IPS-NIHi11 (cell line): ENCODE results near the gene XPO4.
"Not testable (repeated sequence)": the region's sequence is repeated elsewhere in the genome, so short reads cannot be mapped to it uniquely, and the experiment has no call there.

Experiments
- DNase-seq: peaks from one replicate; pipeline ENCODE4 v3.0.0; 2012; ENCODE audit warnings: mixed read lengths, low spot score

XPO4 gene

DNA sequence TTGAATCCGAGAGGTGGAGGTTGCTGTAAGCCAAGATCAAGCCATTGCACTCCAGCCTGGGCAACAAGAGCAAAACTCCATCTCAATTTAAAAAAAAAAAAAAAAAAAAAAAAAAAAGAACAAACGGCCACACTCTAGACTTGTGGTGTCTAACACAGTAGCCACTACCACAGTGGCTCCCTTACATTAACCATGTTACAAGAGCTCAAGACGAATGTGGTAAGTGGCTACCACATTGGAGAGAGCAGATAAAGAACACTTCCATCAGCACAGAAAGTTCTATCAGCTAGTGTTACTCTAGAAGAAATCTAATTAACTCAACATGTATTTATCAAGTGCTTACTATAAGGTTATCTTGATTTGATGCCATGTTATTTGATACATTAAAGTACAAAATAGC is 11.5 kb downstream of the XPO4 start:
- no peak for DNase-seq

DNA sequence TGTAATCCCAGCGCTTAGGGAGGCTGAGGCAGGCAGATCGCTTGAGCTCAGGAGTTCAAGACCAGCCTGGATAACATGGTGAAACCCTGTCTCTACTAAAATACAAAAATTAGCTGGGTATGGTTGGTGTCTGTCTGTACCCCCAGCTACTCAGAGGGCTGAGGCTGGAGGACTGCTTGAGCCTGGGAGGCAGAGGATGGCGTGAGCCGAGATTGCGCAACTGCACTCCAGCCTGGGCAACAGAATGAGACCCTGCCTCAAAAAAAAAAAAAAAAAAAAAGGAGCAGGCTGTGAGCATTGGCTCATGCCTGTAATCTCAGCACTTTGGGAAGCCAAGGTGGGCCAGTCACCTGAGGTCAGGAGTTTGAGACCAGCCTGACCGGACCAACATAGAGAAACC is 12.0 kb downstream of the XPO4 start:
- not testable (repeated sequence) for DNase-seq

DNA sequence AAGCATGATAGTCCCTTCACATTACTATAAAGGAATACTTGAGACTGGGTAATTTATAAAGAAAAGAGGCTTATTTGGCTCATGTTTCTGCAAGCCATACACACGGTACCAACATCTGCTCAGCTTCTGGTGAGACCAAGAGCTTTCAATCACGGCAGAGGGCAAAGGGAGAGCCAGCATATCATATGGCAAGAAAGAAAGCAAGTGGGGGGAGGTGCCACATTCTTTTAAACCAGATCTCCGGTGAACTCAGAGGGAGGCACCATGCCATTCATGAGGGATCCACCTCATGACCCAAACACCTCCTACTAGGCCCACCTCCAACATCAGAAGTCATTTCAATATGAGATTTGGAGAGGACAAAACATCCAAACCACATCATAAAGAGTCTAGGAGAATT is 20.3 kb downstream of the XPO4 start:
- peak; percentile 11 for DNase-seq

DNA sequence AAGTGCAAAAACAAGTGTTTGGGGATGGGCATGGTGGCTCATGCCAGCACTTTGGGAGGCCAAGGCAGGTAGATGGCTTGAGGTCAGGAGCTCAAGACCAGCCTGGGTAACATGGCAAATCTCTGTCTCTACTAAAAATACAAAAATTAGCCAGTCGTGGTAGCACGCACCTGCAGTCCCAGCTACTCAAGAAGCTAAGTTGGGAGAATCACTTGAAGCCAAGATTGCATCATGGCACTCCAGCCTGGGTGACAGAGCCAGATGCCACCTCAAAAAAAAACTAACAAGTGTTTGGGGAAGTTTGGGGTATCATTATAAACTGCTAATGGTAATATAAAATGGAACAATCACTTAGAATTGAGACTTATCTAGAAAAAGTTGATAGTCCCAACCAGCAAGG is 24.6 kb downstream of the XPO4 start:
- no peak for DNase-seq

DNA sequence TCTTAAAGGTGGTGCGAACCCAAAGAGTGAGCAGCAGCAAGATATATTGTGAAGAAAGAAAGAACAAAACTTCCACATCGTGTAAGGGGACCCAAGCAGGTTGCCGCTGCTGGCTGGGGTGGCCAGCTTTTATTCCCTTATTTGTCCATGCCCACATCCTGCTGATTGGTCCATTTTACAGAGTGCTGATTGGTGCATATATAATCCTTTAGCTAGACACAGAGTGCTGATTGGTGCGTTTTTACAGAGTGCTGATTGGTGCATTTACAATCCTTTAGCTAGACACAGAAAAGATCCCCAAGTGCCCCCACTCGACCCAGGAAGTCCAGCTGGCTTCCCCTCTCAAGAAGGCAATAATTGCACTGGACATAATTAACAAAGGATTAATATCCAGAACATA is 25.7 kb downstream of the XPO4 start:
- not testable (repeated sequence) for DNase-seq

DNA sequence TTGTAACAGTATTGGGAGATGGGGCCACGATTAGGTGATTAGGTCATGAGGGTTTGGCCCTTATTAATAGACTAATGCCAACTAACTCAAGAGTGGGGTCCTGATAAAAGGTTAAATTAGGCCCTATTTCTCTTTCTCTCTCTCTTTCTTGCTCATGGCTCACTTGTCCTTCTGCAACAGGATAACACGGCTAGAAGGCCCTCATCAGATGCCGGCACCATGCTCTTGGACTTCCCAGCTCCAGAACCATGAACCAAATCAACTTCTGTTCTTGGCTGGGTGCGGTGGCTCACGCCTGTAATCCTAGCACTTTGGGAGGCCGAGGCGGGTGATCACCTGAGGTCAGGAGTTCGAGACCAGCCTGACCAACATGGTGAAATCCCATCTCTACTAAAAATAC is 28.1 kb downstream of the XPO4 start:
- DNase-seq, result not testable (repeated sequence)

DNA sequence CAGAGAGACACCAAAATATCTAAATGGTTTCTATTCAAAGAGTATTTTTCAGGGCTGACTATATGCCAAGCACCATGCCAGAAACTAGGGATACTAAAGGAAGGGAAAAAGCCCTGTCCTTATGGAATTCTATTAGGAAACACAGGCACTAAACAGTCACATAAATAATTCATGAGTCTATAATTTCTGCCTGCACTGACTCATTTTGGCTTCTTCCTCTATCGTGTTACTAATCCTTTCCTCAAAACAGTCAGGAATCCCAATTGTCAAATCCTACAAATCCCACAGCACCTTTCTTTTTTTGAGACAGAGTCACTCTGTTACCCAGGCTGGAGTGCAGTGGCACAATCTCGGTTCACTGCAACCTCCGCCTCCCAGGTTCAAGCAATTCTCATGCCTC is 29.2 kb downstream of the XPO4 start:
- DNase-seq, result peak; percentile 8

DNA sequence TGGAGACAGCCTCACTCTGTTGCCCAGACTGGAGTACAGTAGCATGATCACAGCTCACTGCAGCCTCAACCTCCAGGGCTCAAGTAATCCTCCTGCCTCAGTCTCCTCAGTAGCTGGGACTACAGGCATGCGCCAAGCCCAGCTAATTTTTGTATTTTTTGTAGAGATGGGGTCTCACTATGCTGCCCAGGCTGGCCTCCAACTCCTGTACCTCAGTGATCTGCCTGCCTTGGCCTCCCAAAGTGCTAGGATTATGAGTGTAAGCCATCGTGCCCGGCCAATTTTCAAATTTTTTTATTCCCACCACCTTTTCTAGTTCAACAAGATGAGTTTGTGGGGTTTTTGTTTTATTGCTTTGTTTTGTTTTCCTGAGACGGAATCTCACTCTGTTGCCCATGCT is 31.7 kb downstream of the XPO4 start:
- DNase-seq, result no peak

DNA sequence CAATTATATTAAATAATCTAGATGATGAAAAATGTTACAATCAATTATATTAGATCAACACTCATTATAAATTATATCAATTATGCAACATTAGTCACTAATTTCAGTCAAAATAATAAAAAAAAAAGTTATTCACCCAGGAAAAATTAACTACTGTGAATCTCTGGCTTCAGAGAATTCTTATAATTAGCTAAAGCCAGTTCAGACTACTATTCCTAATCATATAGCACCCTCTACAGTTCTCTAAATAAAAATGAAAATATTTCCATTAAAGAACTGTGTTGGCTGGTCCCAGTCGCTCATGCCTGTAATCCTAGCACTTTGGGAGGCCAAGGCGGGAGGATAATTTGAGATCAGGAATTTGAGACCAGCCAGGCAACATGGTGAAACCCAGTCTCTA is 33.0 kb downstream of the XPO4 start:
- DNase-seq, result no peak

DNA sequence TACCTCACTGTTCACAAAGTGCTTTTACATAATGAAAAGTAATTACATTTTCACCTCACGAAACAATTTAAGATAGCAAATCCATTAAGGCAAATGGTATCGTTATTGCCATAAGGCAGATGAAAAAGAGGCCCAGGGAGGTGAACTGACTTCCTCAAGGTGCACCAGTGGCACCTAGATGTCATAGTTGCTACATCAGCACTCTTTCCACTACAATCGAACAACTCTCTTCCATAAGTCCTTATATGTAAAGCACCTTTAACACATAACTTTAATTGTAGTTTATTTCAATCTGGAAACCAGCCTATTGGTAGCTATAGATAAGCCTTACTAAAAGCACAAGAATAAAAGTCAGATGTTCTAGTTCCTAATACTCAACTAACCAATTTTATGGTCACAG is 35.1 kb downstream of the XPO4 start:
- DNase-seq, result no peak

DNA sequence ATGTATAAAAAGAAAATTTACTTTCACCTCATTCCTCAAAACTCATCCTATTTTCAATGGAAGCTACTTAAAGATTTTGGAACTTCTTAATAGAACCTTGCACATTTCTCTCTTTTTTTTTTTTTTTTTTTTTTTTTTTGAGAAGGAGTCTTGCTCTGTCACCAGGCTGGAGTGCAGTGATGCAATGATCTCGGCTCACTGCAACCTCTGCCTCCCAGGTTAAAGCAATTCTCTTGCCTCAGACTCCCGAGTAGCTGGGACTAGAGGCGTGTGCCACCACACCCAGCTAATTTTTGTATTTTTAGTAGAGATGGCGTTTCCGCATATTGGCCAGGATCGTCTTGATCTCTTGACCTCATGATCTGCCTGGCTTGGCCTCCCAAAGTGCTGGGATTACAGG is 40.9 kb downstream of the XPO4 start:
- not testable (repeated sequence) for DNase-seq

DNA sequence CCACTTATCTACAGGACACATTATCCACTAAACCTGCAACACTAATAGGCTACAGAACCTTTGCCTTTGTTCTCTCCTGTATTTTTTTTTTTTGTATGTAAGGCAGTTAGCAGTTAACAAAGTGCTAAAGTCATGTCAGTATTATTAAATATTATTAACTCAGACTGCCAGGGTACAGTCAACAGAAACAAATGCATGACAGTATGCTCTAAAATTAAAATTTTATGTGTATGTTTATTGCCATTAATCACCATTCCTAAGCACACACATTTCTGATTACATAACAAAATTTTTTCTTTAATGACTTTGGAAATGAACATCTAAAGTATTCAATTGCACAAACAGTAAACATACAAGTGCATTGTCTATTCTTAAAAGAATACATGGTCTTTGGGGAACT is 41.7 kb downstream of the XPO4 start:
- no peak for DNase-seq

DNA sequence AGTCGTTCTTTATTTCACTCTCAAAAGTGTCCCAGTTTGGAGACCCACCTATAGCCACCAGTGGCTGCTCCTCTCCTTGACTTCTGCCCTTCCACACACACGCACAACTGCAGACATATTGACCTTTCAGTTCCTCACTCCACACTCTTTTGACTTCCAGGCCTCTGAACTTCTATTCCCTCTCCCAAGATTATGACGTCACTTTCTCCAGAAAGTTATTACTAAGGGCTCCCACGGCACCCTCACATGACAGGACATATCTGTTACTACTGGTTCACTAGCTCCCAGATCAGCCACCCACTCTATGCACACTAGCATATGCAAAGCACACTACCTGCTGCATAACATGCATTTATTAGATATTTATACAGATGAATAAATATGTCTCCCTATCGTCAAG is 45.9 kb downstream of the XPO4 start:
- no peak for DNase-seq

DNA sequence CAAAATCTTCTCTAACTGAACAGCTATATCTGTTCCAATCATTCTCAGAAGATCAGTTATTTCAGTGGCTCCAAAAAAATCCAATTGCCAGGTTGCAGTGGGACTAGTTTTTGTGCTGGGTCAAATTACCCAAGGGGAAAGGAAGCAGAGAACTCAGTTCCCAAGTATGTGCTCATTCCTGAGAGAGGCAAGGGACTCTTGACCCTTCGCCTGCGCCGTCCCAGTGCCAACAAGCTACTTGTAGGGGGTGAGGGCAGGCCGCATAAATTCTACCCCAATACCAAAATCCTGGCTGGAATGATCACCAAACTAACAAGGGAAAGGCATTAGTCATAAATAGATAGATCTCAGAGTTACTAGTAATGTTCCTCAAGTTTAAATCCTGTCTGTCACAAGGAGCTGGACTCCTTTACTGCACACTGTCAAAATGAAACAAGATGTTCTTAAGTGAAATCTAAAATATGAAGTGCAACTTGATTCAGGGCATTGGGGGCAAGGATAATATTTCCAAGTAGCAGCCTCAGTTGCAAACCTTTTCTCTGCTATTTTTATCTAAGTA is 50.6 kb downstream of the XPO4 start:
- no peak for DNase-seq

DNA sequence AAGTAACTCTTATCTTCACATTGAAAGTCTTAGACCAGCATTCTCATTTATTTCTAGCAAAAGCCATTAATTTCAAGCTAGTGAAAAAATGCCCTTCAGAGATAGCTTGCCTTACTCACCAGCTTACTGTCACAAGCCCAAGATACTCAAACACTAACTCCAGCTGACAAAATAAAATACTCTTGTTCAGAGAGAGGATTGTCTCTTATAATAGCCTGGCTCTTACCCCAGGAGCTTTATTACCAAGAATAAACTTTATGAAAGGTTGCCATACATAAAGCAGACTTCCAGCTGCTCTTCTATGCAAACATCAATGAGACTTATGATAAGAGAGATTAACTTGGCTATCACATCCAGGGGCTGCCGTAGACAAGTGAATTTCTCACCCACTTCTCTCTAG is 53.6 kb downstream of the XPO4 start:
- no peak for DNase-seq

DNA sequence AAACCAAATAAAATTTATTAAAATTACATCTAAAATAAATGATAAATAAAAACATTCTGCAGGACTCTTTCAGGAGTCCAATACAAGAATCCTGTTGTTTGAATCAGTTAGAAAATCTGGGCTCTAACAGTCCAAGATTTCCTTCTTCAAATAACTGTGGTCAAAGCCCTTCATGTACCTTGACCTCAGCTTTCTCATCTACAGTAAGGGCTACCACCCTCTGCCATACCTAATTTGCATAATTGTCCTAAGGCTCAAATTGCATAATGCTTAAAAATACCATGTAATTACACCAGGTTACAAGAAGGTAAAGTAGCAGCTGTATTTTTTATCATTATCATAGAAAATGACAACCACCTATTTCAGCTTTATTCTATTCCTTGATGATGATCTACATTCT is 54.3 kb downstream of the XPO4 start:
- DNase-seq, result no peak

DNA sequence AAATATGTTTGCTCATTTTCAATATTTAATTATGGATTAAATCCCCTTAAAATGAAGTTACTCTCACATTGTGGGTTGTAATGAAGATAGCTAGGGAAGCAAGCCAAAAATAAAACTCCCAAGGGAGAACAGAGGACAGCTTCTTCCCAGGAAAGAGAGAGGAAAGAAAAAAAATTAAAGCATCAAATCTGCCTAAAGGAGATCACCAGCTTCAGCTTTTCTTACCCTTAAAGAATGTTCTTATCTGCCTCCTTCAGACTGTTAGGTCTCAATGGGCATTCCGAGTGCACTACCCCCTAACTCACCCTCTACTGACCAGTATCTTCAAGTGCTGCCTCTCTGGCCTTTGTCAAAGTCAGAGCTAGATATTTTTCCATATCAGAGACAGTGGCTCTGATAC is 55.2 kb downstream of the XPO4 start:
- DNase-seq, result no peak

DNA sequence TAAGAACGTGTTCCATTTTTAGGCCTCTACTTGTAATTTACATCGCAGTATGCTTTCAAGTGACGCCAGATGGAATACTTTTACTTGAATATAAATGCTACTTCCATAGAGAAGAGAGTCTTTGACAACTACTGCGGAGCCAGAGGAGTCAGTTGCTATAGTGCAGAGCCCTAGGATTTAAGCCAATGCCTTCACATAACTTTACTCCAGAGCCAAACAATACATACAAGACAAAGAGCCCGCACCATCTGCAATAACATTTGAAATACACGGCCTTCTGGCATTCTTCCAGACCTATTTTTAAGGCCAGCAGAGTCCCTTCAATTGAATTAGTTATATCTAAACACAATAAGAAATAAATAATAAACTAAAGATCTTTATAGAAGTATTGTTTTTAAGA is 59.4 kb downstream of the XPO4 start:
- no peak for DNase-seq

DNA sequence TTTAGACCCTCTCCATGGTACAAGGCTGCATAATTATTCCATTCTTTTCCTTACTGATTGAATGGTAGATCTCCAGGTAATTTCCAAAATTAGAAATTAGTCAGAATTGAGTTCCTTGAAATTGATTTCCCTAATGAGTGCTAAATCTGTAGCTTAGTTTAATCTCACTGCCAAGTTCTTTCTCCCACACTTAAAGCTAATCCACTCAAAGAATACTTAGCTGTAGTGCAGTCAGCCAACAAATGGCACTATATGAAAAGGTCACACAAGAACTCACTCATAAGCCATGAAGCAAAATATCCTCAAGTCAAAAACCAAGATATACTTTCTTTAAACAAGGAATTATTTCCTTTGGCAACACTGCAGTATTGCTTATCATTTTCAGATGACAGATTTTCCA is 62.0 kb downstream of the XPO4 start:
- DNase-seq, result no peak

DNA sequence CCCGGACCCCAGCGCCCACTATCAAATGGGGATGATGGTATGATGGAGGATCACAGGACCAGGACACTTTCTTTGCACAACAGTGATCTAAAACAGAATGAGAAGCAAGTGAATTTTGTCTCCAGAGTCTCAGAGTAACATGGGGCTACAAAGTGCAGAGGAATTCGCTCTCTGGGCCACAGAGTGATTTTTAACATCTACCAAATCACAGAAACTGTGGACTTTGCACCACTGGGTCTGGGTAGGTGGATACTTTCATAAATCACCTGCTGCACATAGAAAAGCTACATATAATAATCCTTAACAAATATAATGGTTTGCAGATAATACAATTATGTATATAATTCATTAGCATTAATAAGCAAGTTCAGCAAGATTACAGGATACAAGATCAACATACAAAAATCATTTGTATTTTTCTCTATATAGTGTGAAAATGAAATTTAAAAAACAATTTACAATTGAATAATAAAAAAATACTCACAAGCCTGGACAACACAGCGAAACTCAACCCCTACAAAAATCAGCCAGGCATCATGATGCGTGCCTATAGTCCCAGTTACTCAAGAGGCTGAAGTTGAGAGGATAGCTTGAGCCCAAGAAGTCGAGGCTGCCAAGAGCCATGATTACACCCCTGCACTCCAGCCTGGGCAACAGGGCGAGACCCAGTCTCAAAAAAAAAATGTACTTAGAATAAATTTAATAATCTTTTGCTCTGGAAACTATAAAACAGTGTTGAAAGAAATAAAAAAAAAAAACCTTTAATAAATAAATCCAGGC is 68.5 kb downstream of the XPO4 start:
- DNase-seq, result no peak

DNA sequence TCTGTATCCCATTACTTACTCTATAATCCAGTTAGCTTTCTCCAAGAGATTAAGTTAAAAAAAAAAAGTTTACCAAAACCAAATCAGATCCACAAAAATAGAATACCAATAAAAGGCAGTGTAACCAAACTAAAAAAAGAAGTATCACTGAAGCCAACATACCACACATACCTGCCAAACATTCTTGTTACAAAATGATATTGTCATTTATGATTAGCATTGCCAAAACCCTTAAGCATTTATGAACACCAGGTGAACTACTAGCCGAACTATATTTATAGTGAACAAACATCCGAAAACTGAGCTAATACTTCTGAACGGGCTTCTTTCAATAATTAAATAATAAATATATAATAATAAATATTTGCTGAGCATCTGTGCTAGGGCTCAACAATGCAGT is 69.7 kb downstream of the XPO4 start:
- DNase-seq, result no peak

DNA sequence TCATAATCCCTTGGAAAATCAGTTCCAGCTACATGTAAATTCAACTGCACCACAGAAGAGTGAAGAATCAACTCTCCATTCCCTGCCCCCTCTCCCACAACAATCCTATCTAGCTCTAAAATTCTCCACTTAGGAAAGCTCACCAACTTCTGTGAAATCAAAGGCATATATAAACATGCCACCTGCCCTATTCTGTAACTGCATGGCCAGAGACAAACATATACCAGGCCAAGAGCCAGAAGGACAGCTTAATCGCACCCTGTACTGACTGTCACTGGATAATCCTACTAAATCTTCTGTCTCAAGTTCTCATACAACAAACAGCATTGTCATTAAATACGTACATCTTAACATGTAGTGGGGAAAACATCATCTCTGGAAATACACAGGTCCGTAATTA is 70.6 kb downstream of the XPO4 start:
- DNase-seq, result no peak

DNA sequence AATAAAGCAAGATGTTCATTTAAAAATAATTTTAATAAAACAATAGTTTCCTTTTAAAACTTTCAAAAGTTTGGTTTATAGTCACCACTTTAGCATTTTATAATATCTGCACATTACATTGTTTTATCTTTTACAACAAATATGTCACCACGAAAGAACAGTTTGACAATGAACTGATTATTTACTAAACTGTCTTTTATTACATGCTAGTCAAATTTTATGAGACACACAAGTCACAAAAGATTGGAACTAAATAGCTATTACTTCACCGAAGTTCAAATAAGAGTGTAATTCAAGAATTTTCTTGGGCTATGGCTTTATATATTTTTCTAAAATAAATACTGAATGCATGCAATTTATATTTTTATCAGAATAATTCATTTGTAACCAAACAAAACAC is 71.3 kb downstream of the XPO4 start:
- no peak for DNase-seq
